SU-DHL-6 (cell line): ENCODE measurements around the gene SST.
"Not testable (repeated sequence)": the region's sequence is repeated elsewhere in the genome, so short reads cannot be mapped to it uniquely, and the experiment has no call there.

ENCODE experiments used
- H2AFZ ChIP-seq: fragments of 200-600 bp; sonication (generic); 2 replicates; pipeline ENCODE4 v1.6.1; 2014; ENCODE audit warnings: low read depth, mild to moderate bottlenecking, moderate library complexity, mixed read lengths, antibody characterized with exemption, low read length; ENCODE audit not compliant: severe bottlenecking
- H3F3A ChIP-seq: fragments of 200-600 bp; shearing (Covaris generic); 2 replicates; pipeline ENCODE4 v1.6.0; 2016; ENCODE audit warnings: antibody characterized with exemption, mild to moderate bottlenecking; ENCODE audit not compliant: insufficient read depth
- H3K27ac ChIP-seq: fragments of 200-600 bp; sonication (generic); 2 replicates; pipeline ENCODE4 v1.5.1; 2016; ENCODE audit warnings: low read depth, mild to moderate bottlenecking, low read length, moderate library complexity, mixed read lengths
- H3K27me3 ChIP-seq: fragments of 200-600 bp; sonication (generic), shearing (Covaris generic); 2 replicates; pipeline ENCODE4 v1.6.0; 2014; ENCODE audit warnings: mild to moderate bottlenecking, low read length
- H3K36me3 ChIP-seq: fragments of 200-600 bp; sonication (generic); 2 replicates; pipeline ENCODE4 v1.6.1; 2014; ENCODE audit warnings: mild to moderate bottlenecking, low read length, mixed read lengths
- H3K4me2 ChIP-seq: fragments of 300-600, 200-600 bp; shearing (Covaris generic), sonication (generic); 2 replicates; pipeline ENCODE4 v1.6.0; 2014; ENCODE audit warnings: low read length, low read depth, mild to moderate bottlenecking; ENCODE audit not compliant: poor library complexity, severe bottlenecking
- H3K4me3 ChIP-seq: fragments of 200-600 bp; sonication (generic); 2 replicates; pipeline ENCODE4 v1.5.1; 2014; ENCODE audit warnings: antibody characterized with exemption, low read length, mild to moderate bottlenecking, mixed read lengths; ENCODE audit not compliant: insufficient read depth, poor library complexity, severe bottlenecking
- H3K79me2 ChIP-seq: fragments of 200-600 bp; sonication (generic); 2 replicates; pipeline ENCODE4 v1.6.1; 2014; ENCODE audit warnings: mild to moderate bottlenecking, low read length, moderate library complexity; ENCODE audit not compliant: insufficient read depth
- H3K9ac ChIP-seq: fragments of 200-600 bp; sonication (generic); 2 replicates; pipeline ENCODE4 v1.7.0; 2014; ENCODE audit warnings: mild to moderate bottlenecking, low read length
- H3K9me2 ChIP-seq: fragments of 200-600 bp; sonication (generic); replicated peaks from 2 replicates; pipeline ENCODE4 v1.6.1; 2014; ENCODE audit warnings: low read length; ENCODE audit not compliant: insufficient read depth
- H3K9me3 ChIP-seq: fragments of 200-600 bp; sonication (generic); 2 replicates; pipeline ENCODE4 v1.6.1; 2014; ENCODE audit warnings: low read length, mixed read lengths; ENCODE audit not compliant: insufficient read depth
- H4K20me1 ChIP-seq: fragments of 200-600 bp; sonication (generic); 2 replicates; pipeline ENCODE4 v1.6.1; 2014; ENCODE audit warnings: low read depth, mild to moderate bottlenecking, antibody characterized with exemption, low read length, moderate library complexity, mixed read lengths
- CTCF ChIP-seq: fragments of 200-600 bp; sonication (generic); IDR thresholded peaks from one replicate; pipeline ENCODE4 v1.5.1; 2017; ENCODE audit warnings: antibody characterized with exemption, mild to moderate bottlenecking, low read length, moderate library complexity; ENCODE audit not compliant: insufficient read depth, poor library complexity, severe bottlenecking
- EZH2phosphoT487 ChIP-seq: fragments of 200-600 bp; sonication (generic), shearing (Covaris generic); conservative IDR thresholded peaks from 2 replicates; pipeline ENCODE4 v1.6.1; 2018; ENCODE audit warnings: mild to moderate bottlenecking, antibody characterized with exemption, low read length, moderate library complexity, mixed read lengths

The SST gene

DNA sequence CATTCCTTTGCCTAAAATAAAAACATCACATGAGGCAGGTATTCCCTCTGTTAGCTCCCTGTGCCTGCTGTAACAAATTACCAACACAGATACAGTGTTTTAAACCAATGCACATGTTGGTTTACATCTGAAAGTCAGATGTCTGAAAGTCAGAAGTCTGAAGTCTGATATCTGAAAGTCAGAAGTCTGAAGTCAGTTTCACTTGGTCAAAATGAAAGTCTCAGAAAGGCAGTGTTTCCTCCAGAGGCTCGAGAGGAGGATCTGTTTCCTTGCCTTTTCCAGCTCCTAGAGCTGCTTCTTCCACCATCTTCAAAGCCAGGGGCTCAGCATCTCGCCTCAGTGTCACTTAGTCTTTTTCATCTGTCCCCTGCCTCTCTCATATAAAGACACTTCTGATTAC, 22.0 kb downstream of the SST start:
- Histone ChIP-seq H3K4me3 (no peak overlapping the region), H3K36me3 (no peaks in the 10 kb centered on the region), H3K9ac (no peak overlapping the region), H3F3A (no peaks in the 10 kb centered on the region), H3K9me3 (no peaks in the 10 kb centered on the region), H2AFZ (no peak overlapping the region), H3K4me2 (no peak overlapping the region), H3K79me2 (no peaks in the 10 kb centered on the region), H4K20me1 (no peaks in the 10 kb centered on the region), H3K27ac (no peak overlapping the region), H3K9me2 (no peaks in the 10 kb centered on the region), H3K27me3 (no peaks in the 10 kb centered on the region)
- TF ChIP-seq EZH2phosphoT487 (no peak), CTCF (no peak)

- no peak overlapping the region for H3K4me3 ChIP-seq
- no peaks in the 10 kb centered on the region for H3K27me3 ChIP-seq
- H3K9me3 ChIP-seq, result no peaks in the 10 kb centered on the region
- no peaks in the 10 kb centered on the region for H4K20me1 ChIP-seq
- no peaks in the 10 kb centered on the region for H3K36me3 ChIP-seq
- H3F3A ChIP-seq, result no peaks in the 10 kb centered on the region
- H2AFZ ChIP-seq, result no peak overlapping the region
- H3K27ac ChIP-seq, result no peak overlapping the region
- no peaks in the 10 kb centered on the region for H3K79me2 ChIP-seq
- TF ChIP-seq CTCF (no peak), EZH2phosphoT487 (no peak)
- no peaks in the 10 kb centered on the region for H3K9me2 ChIP-seq
- H3K9ac ChIP-seq, result no peak overlapping the region
- no peak overlapping the region for H3K4me2 ChIP-seq
These were observed 23.1 kb downstream of the SST start for GRCh38 chr3:187646906-187647660.

GRCh38 chr3:187645379-187645778, 24.8 kb downstream of the SST start:
- H3K4me3 ChIP-seq, H3K4me2 ChIP-seq, H3K9me3 ChIP-seq, H3K9me2 ChIP-seq, H3F3A ChIP-seq, H4K20me1 ChIP-seq, H3K27ac ChIP-seq, H2AFZ ChIP-seq, H3K36me3 ChIP-seq, H3K9ac ChIP-seq, H3K79me2 ChIP-seq, H3K27me3 ChIP-seq: not testable (repeated sequence)

- Histone ChIP-seq H3K9me3 (no peaks in the 10 kb centered on the region), H2AFZ (no peak overlapping the region), H3K4me3 (no peak overlapping the region), H3K9me2 (no peaks in the 10 kb centered on the region), H3K79me2 (no peaks in the 10 kb centered on the region), H3K4me2 (no peak overlapping the region), H3K27ac (no peak overlapping the region), H3K9ac (no peak overlapping the region), H3F3A (no peaks in the 10 kb centered on the region), H3K36me3 (no peaks in the 10 kb centered on the region), H3K27me3 (no peaks in the 10 kb centered on the region), H4K20me1 (no peaks in the 10 kb centered on the region)
- no peak for TF ChIP-seq CTCF
These were observed 27.3 kb downstream of the SST start for GRCh38 chr3:187642861-187643260.
